Upper lobe of left lung (tissue), 4 donors: ENCODE results near the gene LAMTOR1.

Experiments used
- POLR2A ChIP-seq, 4 donors: fragments of 450-650 bp; IDR thresholded peaks; one replicate each; pipeline ENCODE4 v1.5.1; 2016 to 2017; ENCODE audit warnings: antibody characterized with exemption in 4 of 4, mild to moderate bottlenecking in 2 of 4
- POLR2AphosphoS5 ChIP-seq, 2 donors: sonication (generic); formaldehyde crosslinking; IDR thresholded peaks; one replicate each; pipeline ENCODE4 v1.5.1; 2017; ENCODE audit warnings: antibody characterized with exemption in 2 of 2
- TF ChIP-seq, protein P1 (sequence below), 6 experiments: fragments of 450-650 bp in 4 of 6; fragments of 200-600 bp in 2 of 6; sonication (generic) in 2 of 6; IDR thresholded peaks; one replicate each; pipeline ENCODE4 v1.5.1; 2016 to 2019; ENCODE audit warnings: antibody characterized with exemption in 6 of 6

DNA sequence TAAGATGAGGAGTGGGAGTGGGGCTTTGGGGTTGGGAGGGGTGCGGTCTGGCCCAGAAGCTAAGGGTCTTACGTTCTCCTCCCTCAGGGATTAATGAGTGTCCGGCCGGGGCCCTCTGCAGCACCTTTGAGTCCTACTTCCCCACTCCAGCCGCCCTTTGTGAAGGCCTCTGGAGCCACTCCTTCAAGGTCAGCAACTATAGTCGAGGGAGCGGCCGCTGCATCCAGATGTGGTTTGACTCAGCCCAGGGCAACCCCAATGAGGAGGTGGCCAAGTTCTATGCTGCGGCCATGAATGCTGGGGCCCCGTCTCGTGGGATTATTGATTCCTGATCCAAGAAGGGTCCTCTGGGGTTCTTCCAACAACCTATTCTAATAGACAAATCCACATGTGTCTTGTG, 36.4 kb upstream of the LAMTOR1 start:
- TF ChIP-seq POLR2A (IDR thresholded peaks at IDR 0.05) (no peak), POLR2AphosphoS5 (IDR thresholded peaks at IDR 0.05) (no peak)
- TF ChIP-seq, protein P1, sequence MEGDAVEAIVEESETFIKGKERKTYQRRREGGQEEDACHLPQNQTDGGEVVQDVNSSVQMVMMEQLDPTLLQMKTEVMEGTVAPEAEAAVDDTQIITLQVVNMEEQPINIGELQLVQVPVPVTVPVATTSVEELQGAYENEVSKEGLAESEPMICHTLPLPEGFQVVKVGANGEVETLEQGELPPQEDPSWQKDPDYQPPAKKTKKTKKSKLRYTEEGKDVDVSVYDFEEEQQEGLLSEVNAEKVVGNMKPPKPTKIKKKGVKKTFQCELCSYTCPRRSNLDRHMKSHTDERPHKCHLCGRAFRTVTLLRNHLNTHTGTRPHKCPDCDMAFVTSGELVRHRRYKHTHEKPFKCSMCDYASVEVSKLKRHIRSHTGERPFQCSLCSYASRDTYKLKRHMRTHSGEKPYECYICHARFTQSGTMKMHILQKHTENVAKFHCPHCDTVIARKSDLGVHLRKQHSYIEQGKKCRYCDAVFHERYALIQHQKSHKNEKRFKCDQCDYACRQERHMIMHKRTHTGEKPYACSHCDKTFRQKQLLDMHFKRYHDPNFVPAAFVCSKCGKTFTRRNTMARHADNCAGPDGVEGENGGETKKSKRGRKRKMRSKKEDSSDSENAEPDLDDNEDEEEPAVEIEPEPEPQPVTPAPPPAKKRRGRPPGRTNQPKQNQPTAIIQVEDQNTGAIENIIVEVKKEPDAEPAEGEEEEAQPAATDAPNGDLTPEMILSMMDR (IDR thresholded peaks at IDR 0.05) = no peak
